Astrocyte of the spinal cord (primary cell): ENCODE results near the gene HLA-DQA1.
"Not testable (repeated sequence)": the region's sequence is repeated elsewhere in the genome, so short reads cannot be mapped to it uniquely, and the experiment has no call there.

Experiments
- DNase-seq: peaks from one replicate; pipeline ENCODE4 v3.0.0; 2011; ENCODE audit warnings: low read depth, low spot score
- H3K4me3 ChIP-seq: 2 replicates; pipeline ENCODE4 v1.5.1; 2011; ENCODE audit warnings: low read depth, mild to moderate bottlenecking, low read length, moderate library complexity
- in situ Hi-C: cut with HindIII; loops from 2 replicates; pipeline ENCODE4 v1.10.0; 2017; ENCODE audit warnings: low sequenced_read_pairs
- TF ChIP-seq, protein P1 (sequence below): IDR thresholded peaks from 2 replicates; pipeline ENCODE4 v1.5.1; 2012; ENCODE audit warnings: low read depth, mild to moderate bottlenecking, low read length, inconsistent platforms

Gene HLA-DQA1

DNA sequence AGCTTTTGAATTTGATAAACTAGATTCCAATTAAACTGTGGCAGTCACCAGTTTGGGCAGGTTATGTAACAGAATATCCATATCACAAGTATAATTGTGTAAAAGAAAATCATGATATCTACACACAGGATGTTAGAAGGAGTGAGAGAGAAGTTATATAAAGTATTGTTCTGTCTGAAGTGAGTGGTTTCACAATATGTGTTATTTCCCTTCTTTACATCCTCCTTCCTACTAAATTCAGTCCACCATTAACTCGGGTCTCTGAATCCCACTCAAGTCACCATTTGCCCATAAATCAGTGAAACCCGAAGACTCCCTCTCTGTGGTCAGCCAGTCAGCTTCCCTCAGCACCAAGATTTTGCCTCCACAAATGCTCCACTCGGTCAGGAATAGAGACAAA, 28.5 kb downstream of the HLA-DQA1 start:
- in situ Hi-C loops: no loop called here
- TF ChIP-seq, protein P1, sequence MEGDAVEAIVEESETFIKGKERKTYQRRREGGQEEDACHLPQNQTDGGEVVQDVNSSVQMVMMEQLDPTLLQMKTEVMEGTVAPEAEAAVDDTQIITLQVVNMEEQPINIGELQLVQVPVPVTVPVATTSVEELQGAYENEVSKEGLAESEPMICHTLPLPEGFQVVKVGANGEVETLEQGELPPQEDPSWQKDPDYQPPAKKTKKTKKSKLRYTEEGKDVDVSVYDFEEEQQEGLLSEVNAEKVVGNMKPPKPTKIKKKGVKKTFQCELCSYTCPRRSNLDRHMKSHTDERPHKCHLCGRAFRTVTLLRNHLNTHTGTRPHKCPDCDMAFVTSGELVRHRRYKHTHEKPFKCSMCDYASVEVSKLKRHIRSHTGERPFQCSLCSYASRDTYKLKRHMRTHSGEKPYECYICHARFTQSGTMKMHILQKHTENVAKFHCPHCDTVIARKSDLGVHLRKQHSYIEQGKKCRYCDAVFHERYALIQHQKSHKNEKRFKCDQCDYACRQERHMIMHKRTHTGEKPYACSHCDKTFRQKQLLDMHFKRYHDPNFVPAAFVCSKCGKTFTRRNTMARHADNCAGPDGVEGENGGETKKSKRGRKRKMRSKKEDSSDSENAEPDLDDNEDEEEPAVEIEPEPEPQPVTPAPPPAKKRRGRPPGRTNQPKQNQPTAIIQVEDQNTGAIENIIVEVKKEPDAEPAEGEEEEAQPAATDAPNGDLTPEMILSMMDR: no peak
- H3K4me3 ChIP-seq: no peak overlapping the region
- no peak for DNase-seq

DNA sequence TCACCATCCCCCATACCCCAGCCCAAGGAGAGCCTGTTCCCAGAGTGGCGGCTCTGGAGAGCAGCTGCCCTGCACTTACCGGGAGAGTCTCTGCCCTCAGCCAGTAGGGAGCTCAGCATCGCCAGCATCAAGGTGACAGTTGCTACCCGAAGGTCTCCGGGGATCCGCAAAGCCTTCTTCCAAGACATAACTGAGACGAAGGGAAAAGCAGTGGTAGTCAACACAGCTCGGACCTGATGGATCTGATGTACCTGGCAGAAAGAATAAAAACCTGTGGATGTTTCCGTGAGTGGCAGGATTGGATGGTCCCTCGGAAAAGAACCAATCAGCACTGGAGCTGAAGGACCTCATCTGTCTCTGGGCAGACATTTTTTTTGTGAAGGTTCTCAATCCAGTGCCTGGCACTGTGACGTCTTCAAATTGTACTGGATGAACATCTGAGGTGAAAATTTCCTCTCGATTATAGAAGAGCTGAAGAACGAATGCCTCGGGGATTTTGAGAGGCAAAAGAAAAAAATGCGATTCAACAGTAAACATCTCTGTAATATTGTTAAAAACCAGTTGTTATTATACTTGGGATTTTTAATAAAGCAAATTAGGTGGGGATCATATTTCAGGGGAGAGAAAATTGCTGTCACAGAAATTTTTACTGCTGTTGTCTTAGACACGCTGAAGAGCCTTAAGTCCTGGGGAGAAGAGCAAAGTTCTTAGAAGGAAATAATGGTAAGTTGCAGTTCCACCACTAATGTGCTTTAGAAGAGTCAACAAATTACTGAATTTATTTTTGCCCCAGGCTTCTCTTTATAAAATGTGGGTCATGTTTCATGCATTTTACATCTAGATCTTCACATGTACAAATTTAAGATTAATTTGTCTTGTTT, 29.5 kb downstream of the HLA-DQA1 start, which contains the start of gene HLA-DQB1:
TSS of gene HLA-DQB1 (minus strand) at position 238 of the 881 bp plus-strand sequence. CDS start at position 188, 50 bp downstream.
- DNase-seq: no peak
- no peak within 1 kb of the TSS for H3K4me3 ChIP-seq
- in situ Hi-C loops: no loop called here
- TF ChIP-seq, protein P1: no peak

DNA sequence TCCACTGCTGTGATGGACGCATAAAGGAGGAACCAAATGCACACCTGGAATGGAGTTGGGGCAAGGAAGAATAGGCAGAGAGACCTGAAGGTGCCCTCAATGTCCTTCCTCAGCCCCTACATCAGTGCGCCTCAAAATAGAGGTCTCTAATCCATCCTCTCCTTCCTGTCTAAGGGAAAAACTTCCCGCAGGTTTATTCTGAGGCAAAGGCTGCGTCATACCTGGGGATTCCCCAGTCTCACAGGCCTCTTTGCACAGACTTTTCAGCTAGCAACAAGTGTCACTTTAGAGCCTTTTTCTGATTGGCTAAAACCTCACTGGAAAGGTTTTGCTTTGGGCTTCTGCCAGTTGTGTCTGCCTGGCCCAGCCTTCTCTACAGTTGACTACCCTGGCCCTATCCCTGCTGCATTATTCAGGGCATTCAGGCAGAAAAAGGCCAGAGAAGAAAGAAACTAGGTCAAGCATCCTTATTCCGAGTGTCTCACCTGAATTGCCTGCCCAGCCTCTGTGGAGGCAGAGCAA, 31.1 kb downstream of the HLA-DQA1 start:
- TF ChIP-seq, protein P1: no peak
- DNase-seq: no peak
- in situ Hi-C loops: no loop called here
- no peak overlapping the region for H3K4me3 ChIP-seq

DNA sequence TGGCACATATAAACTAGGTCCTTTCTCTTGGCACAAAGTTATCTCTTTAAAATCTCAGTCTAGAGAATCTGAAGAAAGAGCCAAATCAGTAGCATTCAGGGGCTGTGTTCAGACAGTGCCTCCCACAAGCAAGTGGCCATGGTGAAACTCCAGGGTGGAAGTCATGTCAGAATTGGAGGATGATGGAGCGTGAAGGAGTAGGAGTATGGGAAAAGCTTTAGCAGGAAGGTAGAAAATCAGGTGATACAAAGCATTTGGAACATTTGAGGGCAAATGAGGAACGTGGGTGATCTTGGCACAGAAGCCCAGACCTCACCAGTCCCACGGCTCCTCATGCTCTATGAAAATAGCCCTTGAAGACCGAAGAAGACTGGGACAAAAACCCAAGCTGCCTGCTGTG, 32.0 kb downstream of the HLA-DQA1 start:
- TF ChIP-seq, protein P1: no peak
- DNase-seq: no peak
- in situ Hi-C loops: no loop called here
- H3K4me3 ChIP-seq: no peak overlapping the region

DNA sequence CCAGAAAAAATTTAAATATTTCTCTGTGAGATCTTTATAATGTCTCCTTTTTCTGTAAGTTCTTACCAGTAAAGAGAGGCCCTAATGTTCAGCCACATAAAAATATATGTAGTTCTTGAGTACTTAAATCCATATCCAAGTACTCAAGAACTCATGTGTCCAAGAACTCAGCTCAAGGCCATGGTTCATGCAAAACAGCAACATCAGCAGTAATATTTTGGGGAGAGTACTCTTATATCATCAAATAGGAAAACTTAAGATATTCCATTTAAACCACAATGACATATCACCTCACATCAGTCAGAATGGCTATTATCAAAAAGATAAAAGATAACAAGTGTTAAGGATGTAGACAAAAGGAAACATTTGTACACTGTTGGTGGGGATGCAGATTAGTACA, 32.7 kb downstream of the HLA-DQA1 start:
- no peak for DNase-seq
- no peak overlapping the region for H3K4me3 ChIP-seq
- TF ChIP-seq, protein P1: no peak
- in situ Hi-C loops: no loop called here

DNA sequence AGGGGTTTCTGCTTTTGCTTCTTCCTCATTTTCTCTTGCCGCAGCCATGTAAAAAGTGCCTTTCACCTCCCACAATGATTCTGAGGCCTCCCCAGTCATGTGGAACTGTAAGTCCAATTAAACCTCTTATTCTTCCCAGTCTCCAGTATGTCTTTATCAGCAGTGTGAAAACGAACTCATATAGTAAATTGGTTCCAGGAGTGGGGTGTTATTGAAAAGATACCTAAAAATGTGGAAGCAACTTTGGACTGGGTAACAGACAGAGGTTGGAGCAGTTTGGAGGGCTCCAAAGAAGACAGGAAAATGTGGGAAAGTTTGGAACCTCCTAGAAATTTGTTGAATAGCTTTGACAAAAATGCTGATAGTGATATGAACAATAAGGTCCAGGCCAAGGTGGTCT, 34.7 kb downstream of the HLA-DQA1 start:
- in situ Hi-C loops, H3K4me3 ChIP-seq, DNase-seq: not testable (repeated sequence)

DNA sequence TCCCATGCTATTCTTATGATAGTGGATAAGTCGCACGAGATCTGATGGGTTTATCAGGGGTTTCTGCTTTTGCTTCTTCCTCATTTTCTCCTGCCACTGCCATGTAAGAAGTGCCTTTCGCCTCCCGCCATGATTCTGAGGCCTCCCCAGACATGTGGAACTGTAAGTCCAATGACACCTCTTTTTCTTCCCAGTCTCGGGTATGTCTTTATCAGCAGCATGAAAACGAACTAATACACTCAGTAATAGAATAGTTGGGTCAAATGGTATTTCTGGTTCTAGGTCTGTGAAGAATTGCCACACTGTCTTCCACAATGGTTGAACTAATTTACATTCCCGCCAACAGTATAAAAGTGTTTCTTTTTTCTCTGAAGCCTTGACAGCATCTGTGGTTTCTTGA, 36.9 kb downstream of the HLA-DQA1 start:
- DNase-seq, in situ Hi-C loops, H3K4me3 ChIP-seq: not testable (repeated sequence)
